GM21390 (cell line): Measurements from ENCODE around the gene PPFIA3.
"Not testable (repeated sequence)": the region's sequence is repeated elsewhere in the genome, so short reads cannot be mapped to it uniquely, and the experiment has no call there.

Experiments used
- ATAC-seq: cut with Tn5 transposase; IDR thresholded peaks from one replicate; pipeline ENCODE4 v1.9.1; 2021; ENCODE audit not compliant: unreplicated experiment

Gene PPFIA3

GRCh38 chr19:49173198-49173597 lies 53.9 kb downstream of the PPFIA3 start:
- ATAC-seq = no peak

DNA sequence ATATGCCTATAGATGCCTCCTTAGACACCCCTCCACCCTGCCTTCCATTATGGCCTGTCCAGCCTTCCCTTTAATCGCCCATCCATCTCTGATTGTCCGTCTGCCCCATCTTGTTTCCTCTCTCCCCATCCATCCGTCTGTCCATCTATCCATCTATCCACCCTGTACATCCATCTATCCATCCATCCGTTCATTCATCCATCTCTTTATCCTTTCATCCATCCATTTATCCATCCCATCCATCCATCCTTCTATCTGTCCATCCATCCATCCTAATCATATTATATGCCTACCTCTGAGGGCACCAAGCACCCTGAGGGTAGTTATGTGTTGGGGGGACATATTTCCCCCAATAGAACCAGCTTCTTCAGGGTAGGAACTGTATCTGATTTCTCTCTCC lies 61.3 kb downstream of the PPFIA3 start:
- ATAC-seq = no peak

GRCh38 chr19:49182010-49182847 lies 62.9 kb downstream of the PPFIA3 start:
- ATAC-seq = not testable (repeated sequence)

- ATAC-seq = no peak
Measured at GRCh38 chr19:49182848-49183375, 63.6 kb downstream of the PPFIA3 start.

- ATAC-seq = no peak
Measured at GRCh38 chr19:49186108-49186507, 66.8 kb downstream of the PPFIA3 start.

DNA sequence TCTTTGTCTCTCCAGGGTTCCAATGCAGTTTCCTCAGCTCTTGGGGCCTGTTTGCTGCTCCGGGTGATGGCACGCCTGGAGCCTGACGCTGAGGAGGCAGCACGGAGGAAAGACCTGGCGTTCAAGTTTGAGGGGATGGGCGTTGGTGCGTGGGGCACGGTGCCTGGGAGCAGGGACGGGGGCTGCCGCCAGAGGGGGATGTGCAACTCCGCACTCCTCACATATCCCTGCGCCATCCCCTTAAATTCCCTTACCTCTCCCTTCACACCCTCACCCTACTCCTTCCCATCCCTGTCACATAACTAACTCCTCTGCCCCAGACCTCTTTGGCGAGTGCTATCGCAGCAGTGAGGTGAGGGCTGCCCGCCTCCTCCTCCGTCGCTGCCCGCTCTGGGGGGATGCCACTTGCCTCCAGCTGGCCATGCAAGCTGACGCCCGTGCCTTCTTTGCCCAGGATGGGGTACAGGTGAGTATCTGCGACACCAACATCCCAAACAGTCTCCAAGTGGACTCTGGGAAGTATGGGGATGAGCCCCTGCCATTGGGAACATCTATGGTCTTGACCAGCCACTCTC lies 69.4 kb downstream of the PPFIA3 start:
- no peak for ATAC-seq

GRCh38 chr19:49189259-49189658 lies 69.9 kb downstream of the PPFIA3 start:
- ATAC-seq = no peak

- no peak for ATAC-seq
Measured at GRCh38 chr19:49190781-49191180, 71.4 kb downstream of the PPFIA3 start.

- ATAC-seq = no peak
Measured at GRCh38 chr19:49193822-49194394, 74.6 kb downstream of the PPFIA3 start.

GRCh38 chr19:49194408-49194807 lies 75.1 kb downstream of the PPFIA3 start:
- ATAC-seq = no peak

DNA sequence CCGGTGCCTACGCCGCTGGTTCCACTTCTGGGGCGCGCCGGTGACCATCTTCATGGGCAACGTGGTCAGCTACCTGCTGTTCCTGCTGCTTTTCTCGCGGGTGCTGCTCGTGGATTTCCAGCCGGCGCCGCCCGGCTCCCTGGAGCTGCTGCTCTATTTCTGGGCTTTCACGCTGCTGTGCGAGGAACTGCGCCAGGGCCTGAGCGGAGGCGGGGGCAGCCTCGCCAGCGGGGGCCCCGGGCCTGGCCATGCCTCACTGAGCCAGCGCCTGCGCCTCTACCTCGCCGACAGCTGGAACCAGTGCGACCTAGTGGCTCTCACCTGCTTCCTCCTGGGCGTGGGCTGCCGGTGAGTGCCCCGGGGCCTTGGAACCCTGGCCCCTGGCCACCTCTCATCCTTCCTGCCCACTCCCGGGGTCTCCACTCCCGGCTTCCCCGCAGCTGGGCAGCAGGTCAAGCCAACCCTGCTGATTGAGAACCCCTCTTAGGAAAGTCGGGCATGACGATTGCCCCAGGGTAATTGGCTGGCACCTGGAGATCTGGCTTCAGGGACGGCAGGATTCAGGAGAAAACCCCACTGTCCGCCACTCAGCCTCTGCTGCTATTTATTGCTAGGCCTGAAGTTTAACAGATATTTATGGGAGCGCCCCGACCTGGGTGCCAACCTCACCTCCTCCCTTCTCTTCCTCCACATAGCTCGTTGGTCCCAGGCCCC lies 77.3 kb downstream of the PPFIA3 start:
- no peak for ATAC-seq

DNA sequence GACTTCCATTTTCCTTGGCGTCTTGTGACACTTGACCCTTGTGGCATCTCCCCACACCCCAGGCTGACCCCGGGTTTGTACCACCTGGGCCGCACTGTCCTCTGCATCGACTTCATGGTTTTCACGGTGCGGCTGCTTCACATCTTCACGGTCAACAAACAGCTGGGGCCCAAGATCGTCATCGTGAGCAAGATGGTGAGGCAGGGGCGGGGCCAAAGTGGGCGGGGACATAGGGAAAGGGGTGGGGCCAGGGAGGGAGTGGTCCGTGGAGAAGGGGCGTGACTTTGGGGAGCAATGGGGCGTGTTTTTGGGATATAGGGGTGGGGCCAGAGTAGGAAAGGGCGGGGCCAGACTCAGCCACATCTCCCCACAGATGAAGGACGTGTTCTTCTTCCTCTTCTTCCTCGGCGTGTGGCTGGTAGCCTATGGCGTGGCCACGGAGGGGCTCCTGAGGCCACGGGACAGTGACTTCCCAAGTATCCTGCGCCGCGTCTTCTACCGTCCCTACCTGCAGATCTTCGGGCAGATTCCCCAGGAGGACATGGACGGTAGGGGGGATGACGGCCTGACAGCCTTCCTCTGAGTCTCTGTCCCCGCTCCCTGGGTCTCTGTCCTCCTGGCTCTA lies 81.0 kb downstream of the PPFIA3 start:
- no peak for ATAC-seq
